Central memory CD4-positive, alpha-beta T cell (primary cell): ENCODE results near the gene DAAM2.

Experiments used
- DNase-seq: peaks from one replicate; pipeline ENCODE4 v3.0.0; 2022

DAAM2 gene

GRCh38 chr6:39912446-39912845 lies 120.3 kb downstream of the DAAM2 start:
- DNase-seq: no peak

GRCh38 chr6:39913391-39913916 lies 121.3 kb downstream of the DAAM2 start:
- no peak for DNase-seq

GRCh38 chr6:39914239-39914638 lies 122.1 kb downstream of the DAAM2 start:
- no peak for DNase-seq

GRCh38 chr6:39915866-39916265 lies 123.7 kb downstream of the DAAM2 start:
- no peak for DNase-seq

- DNase-seq: no peak
Measured at GRCh38 chr6:39917329-39917728, 125.2 kb downstream of the DAAM2 start.

- no peak for DNase-seq
Measured at GRCh38 chr6:39917981-39918380, 125.8 kb downstream of the DAAM2 start.

- DNase-seq: no peak
Measured at GRCh38 chr6:39918831-39919230, 126.7 kb downstream of the DAAM2 start.

GRCh38 chr6:39920157-39920556 lies 128.0 kb downstream of the DAAM2 start:
- DNase-seq: no peak

GRCh38 chr6:39922821-39923220 lies 130.6 kb downstream of the DAAM2 start:
- no peak for DNase-seq

GRCh38 chr6:39923394-39923793 lies 131.2 kb downstream of the DAAM2 start:
- no peak for DNase-seq

GRCh38 chr6:39923861-39924260 lies 131.7 kb downstream of the DAAM2 start:
- DNase-seq: no peak

GRCh38 chr6:39924283-39924682 lies 132.1 kb downstream of the DAAM2 start:
- no peak for DNase-seq

GRCh38 chr6:39925191-39925930 lies 133.2 kb downstream of the DAAM2 start:
- no peak for DNase-seq

GRCh38 chr6:39925931-39926290 lies 133.7 kb downstream of the DAAM2 start:
- no peak for DNase-seq

GRCh38 chr6:39926668-39927067 lies 134.5 kb downstream of the DAAM2 start:
- DNase-seq: no peak

GRCh38 chr6:39927159-39927558 lies 135.0 kb downstream of the DAAM2 start:
- no peak for DNase-seq

- DNase-seq: no peak
Measured at GRCh38 chr6:39929039-39929732, 137.0 kb downstream of the DAAM2 start.

GRCh38 chr6:39929733-39930461 lies 137.7 kb downstream of the DAAM2 start:
- DNase-seq: no peak

GRCh38 chr6:39930540-39930939 lies 138.4 kb downstream of the DAAM2 start:
- DNase-seq: no peak

- DNase-seq: no peak
Measured at GRCh38 chr6:39931607-39932006, 139.4 kb downstream of the DAAM2 start.

GRCh38 chr6:39932386-39932910 lies 140.3 kb downstream of the DAAM2 start:
- no peak for DNase-seq

GRCh38 chr6:39933669-39934130 lies 141.5 kb downstream of the DAAM2 start:
- no peak for DNase-seq

- no peak for DNase-seq
Measured at GRCh38 chr6:39934131-39934757, 142.1 kb downstream of the DAAM2 start, which contains the start of gene MOCS1. TSS of gene MOCS1 (minus strand) at chr6:39934462. CDS start at chr6:39934417, 45 bp downstream.
